ENCODE results near the gene FILIP1L. TPM values are rescaled to one million over a fixed set of nuclear protein-coding genes. Genes with fewer than 3 reads are reported as not detected.

The FILIP1L gene
- total RNA-seq, 2 experiments from 2014 or later: 0.25 to 0.44 TPM

GRCh38 chr3:99803297-99803696, 311.0 kb downstream of the FILIP1L start:
- Mint-ChIP-seq H3K4me3 (no peak overlapping the region), H3K36me3 (ENCODE audit: low read depth) (no peaks in the 10 kb centered on the region), H3K27me3 (no peaks in the 10 kb centered on the region), H3K27ac (no peak overlapping the region), H3K9me3 (peaks cover 10% of the 10 kb centered on the region), H3K4me1 (no peaks in the 10 kb centered on the region)
- CTCF ChIA-PET: no interaction called here
- no peak for DNase-seq
- POLR2A ChIA-PET: no interaction called here

DNA sequence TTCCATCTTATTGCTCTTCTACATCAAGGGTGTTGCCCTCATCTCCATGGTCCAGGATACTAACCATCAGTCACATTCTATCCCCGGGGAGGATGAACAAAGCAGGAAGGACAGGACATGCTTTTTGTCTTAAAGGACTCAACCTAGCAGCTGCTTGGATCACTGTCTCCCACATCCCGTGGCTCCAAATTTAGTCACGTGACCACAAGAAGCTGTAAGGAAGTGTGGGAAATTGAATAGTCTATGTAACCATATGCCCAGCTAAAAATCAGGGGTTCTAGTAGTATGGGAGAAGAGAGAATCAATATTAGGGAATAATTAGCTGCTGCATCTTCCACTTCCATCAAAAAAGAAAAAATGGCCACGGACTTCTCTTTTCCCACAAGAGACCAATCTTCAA, 314.9 kb downstream of the FILIP1L start:
- Mint-ChIP-seq H3K4me1 (no peaks in the 10 kb centered on the region), H3K27ac (no peak overlapping the region), H3K36me3 (ENCODE audit: low read depth) (no peaks in the 10 kb centered on the region), H3K9me3 (peaks cover 3% of the 10 kb centered on the region), H3K27me3 (no peaks in the 10 kb centered on the region), H3K4me3 (no peak overlapping the region)
- ChIA-PET POLR2A (no interaction called here), CTCF (no interaction called here)
- DNase-seq: no peak

GRCh38 chr3:99795573-99795972, 318.7 kb downstream of the FILIP1L start:
- no peak overlapping the region for H3K4me3 Mint-ChIP-seq
- no peak overlapping the region for H3K27ac Mint-ChIP-seq
- H3K27me3 Mint-ChIP-seq: peaks cover 5% of the 10 kb centered on the region
- H3K4me1 Mint-ChIP-seq: no peaks in the 10 kb centered on the region
- no peak for DNase-seq
- no peaks in the 10 kb centered on the region for H3K36me3 Mint-ChIP-seq (ENCODE audit: low read depth)
- CTCF ChIA-PET: no interaction called here
- H3K9me3 Mint-ChIP-seq: no peaks in the 10 kb centered on the region
- POLR2A ChIA-PET: no interaction called here

GRCh38 chr3:99794485-99794884, 319.8 kb downstream of the FILIP1L start:
- Mint-ChIP-seq H3K4me1 (no peaks in the 10 kb centered on the region), H3K27ac (no peak overlapping the region), H3K4me3 (no peak overlapping the region), H3K27me3 (peaks cover 7% of the 10 kb centered on the region), H3K9me3 (no peaks in the 10 kb centered on the region), H3K36me3 (ENCODE audit: low read depth) (no peaks in the 10 kb centered on the region)
- DNase-seq: no peak
- ChIA-PET POLR2A (no interaction called here), CTCF (no interaction called here)

- ChIA-PET POLR2A (no interaction called here), CTCF (no interaction called here)
- peak; percentile 22 for DNase-seq
These were observed 325.1 kb downstream of the FILIP1L start for GRCh38 chr3:99789011-99789721.

More at GRCh38 chr3:99789011-99789721, 325.1 kb downstream of the FILIP1L start:
- no peak overlapping the region for H3K4me3 Mint-ChIP-seq
- no peaks in the 10 kb centered on the region for H3K4me1 Mint-ChIP-seq
- H3K36me3 Mint-ChIP-seq (ENCODE audit: low read depth): no peaks in the 10 kb centered on the region
- no peak overlapping the region for H3K27ac Mint-ChIP-seq
- H3K27me3 Mint-ChIP-seq: peaks cover 33% of the 10 kb centered on the region
- H3K9me3 Mint-ChIP-seq: no peaks in the 10 kb centered on the region

Small RNA genes lying within 50 kb of the gene (microRNA-seq; reads per million reads assigned to microRNA genes)
- gene MIR3921 (ENCODE audit: borderline microRNAs expressed, borderline replicate concordance): not detected

Other genes with a start within 250 kb of the FILIP1L start
- 10 to 100 TPM; 28.2 to 28.6 TPM for gene TBC1D23, start 146.5 kb upstream of the FILIP1L start, total RNA-seq
- gene NIT2, start 220.3 kb upstream of the FILIP1L start, total RNA-seq: 10 to 100 TPM; 41.7 to 45.7 TPM